ENCODE measurements around the gene FNDC3B.

DNA sequence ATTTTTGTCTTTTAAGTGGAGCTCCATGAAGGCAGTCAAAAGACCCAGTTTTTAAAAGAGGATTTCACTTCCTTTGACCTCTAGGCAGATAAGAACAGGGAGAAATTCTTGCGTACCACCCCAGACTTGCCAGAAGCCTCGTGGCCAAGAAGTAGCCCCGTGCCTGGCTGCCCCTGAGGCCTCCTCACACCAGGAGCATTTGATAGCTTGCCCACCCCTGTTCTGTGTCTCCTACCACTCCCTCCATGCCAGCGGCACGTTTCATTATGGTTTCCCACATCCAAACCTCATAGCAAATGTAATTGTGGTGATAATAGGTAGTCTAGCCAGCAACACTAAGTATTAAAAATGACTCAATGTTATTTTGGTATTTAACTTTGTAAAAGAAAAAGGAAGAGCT, 301.2 kb downstream of the FNDC3B start:
- TF ChIP-seq CTCF (IDR thresholded peaks at IDR 0.05; ENCODE audit: low read depth, low read length) (no peak), MYC (IDR thresholded peaks at IDR 0.05; ENCODE audit: low read depth, low read length) (no peak)
